Activated T-helper 1 cell treated with anti-CD3 and anti-CD28 coated beads, Interleukin-12 subunit alpha, Interleukin-12 subunit beta, Interleukin-2, Interleukin-4 antibody, amounts not matched to agents 30 ng/mL and 10 ng/mL and 1 ng/mL, durations not matched to agents 14 hours and 24 hours and 36 hours (primary cell): ENCODE measurements around the gene MYO1H. TPM values are rescaled to one million over a fixed set of nuclear protein-coding genes. Genes with fewer than 3 reads are reported as not detected.

Experiments used
- DNase-seq: peaks from one replicate; pipeline ENCODE4 v3.0.0; 2021; ENCODE audit warnings: low spot score
- H3K27ac Mint-ChIP-seq: one replicate; pipeline ENCODE4 v1.8.0; 2021; ENCODE audit warnings: mild to moderate bottlenecking, mixed read lengths
- H3K27me3 Mint-ChIP-seq: one replicate; pipeline ENCODE4 v1.8.0; 2022; ENCODE audit warnings: mild to moderate bottlenecking, moderate library complexity, mixed read lengths; ENCODE audit not compliant: insufficient read depth
- H3K36me3 Mint-ChIP-seq: one replicate; pipeline ENCODE4 v1.8.0; 2021; ENCODE audit warnings: low read depth, mixed read lengths
- H3K4me1 Mint-ChIP-seq: one replicate; pipeline ENCODE4 v1.8.0; 2021; ENCODE audit warnings: low read depth, mixed read lengths
- H3K4me3 Mint-ChIP-seq: one replicate; pipeline ENCODE4 v1.8.0; 2021; ENCODE audit warnings: mild to moderate bottlenecking, moderate library complexity, mixed read lengths
- H3K9me3 Mint-ChIP-seq: one replicate; pipeline ENCODE4 v1.8.0; 2021; ENCODE audit warnings: mixed read lengths
- intact Hi-C: fragments of 100-400 bp; cut with micrococcal nuclease; formaldehyde crosslinking; loops from one replicate; pipeline ENCODE4 v1.15.1; 2024
- total RNA-seq: library from RNA; stranded (reverse); gene quantifications from 2 replicates; pipeline ENCODE4 v1.2.3, GENCODE V29; 2022

MYO1H gene, protein sequence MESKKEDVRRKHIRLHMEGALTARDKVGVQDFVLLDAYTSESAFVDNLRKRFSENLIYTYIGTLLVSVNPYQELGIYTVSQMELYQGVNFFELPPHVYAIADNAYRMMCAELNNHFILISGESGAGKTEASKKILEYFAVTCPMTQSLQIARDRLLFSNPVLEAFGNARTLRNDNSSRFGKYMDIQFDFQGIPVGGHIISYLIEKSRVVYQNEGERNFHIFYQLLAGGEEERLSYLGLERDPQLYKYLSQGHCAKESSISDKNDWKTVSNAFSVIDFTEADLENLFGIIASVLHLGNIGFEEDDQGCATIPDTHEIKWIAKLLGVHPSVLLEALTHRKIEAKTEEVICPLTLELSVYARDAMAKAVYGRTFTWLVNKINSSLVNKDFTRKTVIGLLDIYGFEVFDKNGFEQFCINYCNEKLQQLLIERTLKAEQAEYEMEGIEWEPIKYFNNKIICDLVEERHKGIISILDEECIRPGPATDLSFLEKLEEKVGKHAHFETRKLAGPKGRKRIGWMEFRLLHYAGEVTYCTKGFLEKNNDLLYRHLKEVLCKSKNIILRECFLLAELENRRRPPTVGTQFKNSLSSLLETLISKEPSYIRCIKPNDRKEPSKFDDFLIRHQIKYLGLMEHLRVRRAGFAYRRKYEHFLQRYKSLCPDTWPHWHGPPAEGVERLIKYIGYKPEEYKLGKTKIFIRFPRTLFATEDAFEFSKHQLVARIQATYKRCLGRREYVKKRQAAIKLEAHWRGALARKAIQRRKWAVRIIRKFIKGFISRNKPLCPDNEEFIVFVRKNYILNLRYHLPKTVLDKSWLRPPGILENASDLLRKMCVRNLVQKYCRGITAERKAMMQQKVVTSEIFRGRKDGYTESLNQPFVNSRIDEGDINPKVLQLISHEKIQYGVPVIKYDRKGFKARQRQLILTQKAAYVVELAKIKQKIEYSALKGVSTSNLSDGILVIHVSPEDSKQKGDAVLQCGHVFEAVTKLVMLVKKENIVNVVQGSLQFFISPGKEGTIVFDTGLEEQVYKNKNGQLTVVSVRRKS
- not detected in 2 replicates for total RNA-seq

DNA sequence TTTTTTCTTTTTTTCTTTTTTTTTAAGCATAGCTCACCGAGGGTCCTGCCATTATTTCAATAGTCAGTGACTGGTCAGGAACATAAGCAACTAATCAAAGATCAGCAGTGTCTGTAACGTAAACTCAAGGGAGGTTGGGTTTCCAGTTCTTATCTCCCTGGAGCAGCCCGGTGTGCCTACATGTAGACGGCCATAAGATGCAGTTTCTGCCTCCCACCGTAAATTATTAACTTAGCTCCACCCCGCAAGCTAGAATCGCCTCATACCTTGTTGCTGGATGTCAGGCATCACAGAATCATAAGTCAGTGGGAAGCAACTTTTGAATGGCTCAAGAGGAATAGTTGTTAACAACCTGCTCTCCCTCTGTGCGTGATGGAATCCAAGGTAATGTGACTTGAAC is at the start of gene MYO1H:
MYO1H (plus strand) TSS at position 312 of the 400 bp plus-strand sequence; CDS start at position 373, 61 bp downstream.
- H3K36me3 Mint-ChIP-seq = no peaks in the 10 kb centered on the region

DNA sequence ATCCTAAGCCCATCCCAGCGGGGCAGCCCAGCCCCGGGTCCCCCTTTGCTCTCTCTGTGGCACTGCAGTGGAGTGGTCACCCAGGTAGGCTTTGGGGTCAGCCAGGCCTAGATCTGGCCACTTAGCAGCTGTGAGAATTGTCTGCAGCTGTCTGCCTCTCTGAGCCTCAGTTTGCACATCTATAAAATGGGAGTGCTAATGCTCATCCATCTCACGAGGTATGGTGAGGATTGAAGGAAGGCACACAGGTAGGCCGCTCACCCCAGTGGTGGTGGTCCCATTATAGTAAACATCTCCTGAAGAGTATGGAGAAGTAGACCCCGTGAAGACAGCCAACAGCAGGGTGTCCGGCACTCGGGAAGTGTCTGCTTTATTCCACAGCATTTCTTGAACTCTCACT is 47.9 kb upstream of the MYO1H start:
- H3K36me3 Mint-ChIP-seq = no peaks in the 10 kb centered on the region
- intact Hi-C loops = no loop called here

More for the DNA sequence above, at the start of gene MYO1H:
- Mint-ChIP-seq H3K4me1 (no peaks in the 10 kb centered on the region), H3K9me3 (no peaks in the 10 kb centered on the region), H3K27me3 (peaks cover 22% of the 10 kb centered on the region), H3K27ac (no peak within 1 kb of the TSS), H3K4me3 (no peak within 1 kb of the TSS)
- intact Hi-C loops = no loop called here
- no peak for DNase-seq

DNA sequence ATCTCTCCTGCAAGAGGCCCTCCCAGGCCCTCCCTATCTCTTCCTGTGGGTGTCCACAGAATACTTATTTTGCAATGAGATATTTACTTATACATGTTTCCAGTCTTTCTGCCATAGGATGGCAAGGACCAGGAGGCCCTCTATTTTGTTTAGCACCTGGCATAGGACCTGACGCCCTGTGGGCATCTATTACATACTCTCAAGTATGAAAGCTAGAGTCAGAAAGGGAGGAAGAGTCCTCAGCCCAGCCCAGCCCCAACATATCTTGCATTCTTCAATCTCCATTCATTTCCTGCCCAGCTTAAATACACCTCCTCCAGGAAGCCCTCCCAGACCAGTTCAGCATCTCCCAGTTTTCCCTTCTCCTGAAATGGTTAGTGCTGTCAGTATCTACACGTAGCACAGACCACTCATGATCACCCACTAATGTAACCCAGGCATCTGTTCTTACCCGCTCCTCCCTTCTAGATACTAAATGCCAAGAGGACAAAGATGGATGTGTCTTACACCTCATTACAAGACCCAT is 46.0 kb upstream of the MYO1H start:
- Mint-ChIP-seq H3K27me3 (peaks cover 27% of the 10 kb centered on the region), H3K36me3 (no peaks in the 10 kb centered on the region), H3K4me1 (no peaks in the 10 kb centered on the region)

More for the DNA sequence above, 47.9 kb upstream of the MYO1H start:
- no peak overlapping the region for H3K27ac Mint-ChIP-seq
- peaks cover 16% of the 10 kb centered on the region for H3K27me3 Mint-ChIP-seq
- H3K4me1 Mint-ChIP-seq = no peaks in the 10 kb centered on the region
- DNase-seq = no peak
- no peaks in the 10 kb centered on the region for H3K9me3 Mint-ChIP-seq
- H3K4me3 Mint-ChIP-seq = no peak overlapping the region

DNA sequence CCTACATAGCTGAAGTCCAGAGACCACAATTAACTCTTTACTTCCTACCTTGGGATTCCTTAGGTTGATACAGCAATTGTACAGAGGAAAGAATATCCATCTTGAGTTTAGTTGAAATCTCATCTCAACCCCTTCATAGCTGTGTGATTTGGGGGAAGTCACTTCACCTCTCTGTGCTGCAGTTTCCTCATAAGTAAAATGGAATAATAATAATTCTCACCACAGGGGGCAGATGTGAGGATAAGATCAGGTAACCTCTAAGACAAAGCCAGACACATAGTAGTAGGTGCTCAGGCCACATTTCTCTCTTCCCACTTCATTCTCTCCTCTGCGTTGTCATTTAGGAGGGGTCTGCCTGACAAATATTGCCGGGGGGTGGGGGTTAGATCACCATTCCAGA is 45.3 kb upstream of the MYO1H start:
- no peaks in the 10 kb centered on the region for H3K36me3 Mint-ChIP-seq
- intact Hi-C loops = no loop called here

More for the DNA sequence above, 46.0 kb upstream of the MYO1H start:
- Mint-ChIP-seq H3K27ac (no peak overlapping the region), H3K4me3 (no peak overlapping the region), H3K9me3 (no peaks in the 10 kb centered on the region)
- intact Hi-C loops = no loop called here
- no peak for DNase-seq

DNA sequence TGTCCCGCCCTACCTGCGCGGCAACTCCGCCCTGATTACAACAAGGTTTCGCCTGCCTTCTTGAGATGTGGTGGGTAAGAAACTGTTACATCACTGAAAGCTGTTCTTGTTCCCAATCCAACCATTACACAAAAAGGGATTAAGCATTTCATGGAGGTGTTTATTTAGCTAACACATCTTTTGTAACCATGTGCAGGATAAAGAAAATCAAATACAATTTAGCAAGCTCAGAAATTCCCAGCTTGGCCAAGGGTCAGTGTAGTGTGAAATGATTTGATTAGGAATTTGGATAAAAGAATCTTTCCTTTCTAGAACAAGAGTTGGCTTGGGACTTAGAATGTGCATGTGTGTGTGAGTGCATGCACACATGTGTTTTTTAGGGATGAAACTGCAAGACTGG is 44.9 kb upstream of the MYO1H start:
- peaks cover 33% of the 10 kb centered on the region for H3K27me3 Mint-ChIP-seq
- intact Hi-C loops = no loop called here
- no peaks in the 10 kb centered on the region for H3K9me3 Mint-ChIP-seq
- no peak for DNase-seq
- H3K4me1 Mint-ChIP-seq = no peaks in the 10 kb centered on the region
- H3K36me3 Mint-ChIP-seq = no peaks in the 10 kb centered on the region
- no peak overlapping the region for H3K4me3 Mint-ChIP-seq
- H3K27ac Mint-ChIP-seq = no peak overlapping the region

More for the DNA sequence above, 45.3 kb upstream of the MYO1H start:
- no peaks in the 10 kb centered on the region for H3K9me3 Mint-ChIP-seq
- peaks cover 29% of the 10 kb centered on the region for H3K27me3 Mint-ChIP-seq
- no peak for DNase-seq
- no peak overlapping the region for H3K27ac Mint-ChIP-seq
- H3K4me3 Mint-ChIP-seq = no peak overlapping the region
- H3K4me1 Mint-ChIP-seq = no peaks in the 10 kb centered on the region

DNA sequence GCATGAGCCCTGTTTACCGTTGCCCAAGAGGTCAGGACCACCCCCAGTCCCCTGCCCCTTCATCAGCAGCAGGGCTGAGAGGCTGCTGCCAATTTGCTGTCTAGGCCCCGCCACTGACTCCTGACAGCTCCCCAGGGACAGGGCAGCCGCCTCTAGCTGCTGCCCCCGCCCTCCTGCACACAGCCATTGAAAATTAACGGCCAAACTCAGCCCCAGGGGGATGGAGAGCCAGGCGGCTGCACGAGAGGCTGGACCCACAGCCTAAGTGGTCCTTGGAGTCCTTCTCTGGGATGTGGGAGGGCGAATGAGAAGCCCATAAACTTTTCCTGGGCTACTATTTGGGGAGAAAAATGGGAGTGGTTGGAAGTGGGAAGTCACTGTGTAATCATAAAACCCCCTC is 43.2 kb upstream of the MYO1H start:
- H3K36me3 Mint-ChIP-seq = no peaks in the 10 kb centered on the region
- DNase-seq = no peak
- no peak overlapping the region for H3K27ac Mint-ChIP-seq
- H3K4me3 Mint-ChIP-seq = no peak overlapping the region
- peaks cover 45% of the 10 kb centered on the region for H3K27me3 Mint-ChIP-seq
- intact Hi-C loops = no loop called here
- no peaks in the 10 kb centered on the region for H3K9me3 Mint-ChIP-seq
- H3K4me1 Mint-ChIP-seq = no peaks in the 10 kb centered on the region

DNA sequence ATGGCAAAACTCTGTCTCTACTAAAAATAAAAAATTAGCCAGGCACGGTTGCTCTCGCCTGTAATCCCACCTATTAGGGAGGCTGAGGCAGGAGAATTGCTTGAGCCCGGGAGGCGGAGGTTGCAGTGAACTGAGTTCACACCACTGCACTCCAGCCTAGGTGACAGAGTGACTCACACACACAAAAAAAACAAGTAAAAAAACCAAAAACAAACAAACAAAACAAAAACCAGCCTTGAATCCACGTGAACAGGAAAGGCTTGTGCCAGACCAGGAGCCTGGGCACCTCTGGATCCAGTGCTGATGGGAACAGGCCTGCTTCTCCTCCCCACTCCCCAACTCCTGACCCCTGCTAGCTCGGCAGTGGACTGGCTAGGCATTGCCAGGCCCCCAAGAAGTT is 42.2 kb upstream of the MYO1H start:
- Mint-ChIP-seq H3K27ac (no peak overlapping the region), H3K27me3 (peaks cover 50% of the 10 kb centered on the region)

DNA sequence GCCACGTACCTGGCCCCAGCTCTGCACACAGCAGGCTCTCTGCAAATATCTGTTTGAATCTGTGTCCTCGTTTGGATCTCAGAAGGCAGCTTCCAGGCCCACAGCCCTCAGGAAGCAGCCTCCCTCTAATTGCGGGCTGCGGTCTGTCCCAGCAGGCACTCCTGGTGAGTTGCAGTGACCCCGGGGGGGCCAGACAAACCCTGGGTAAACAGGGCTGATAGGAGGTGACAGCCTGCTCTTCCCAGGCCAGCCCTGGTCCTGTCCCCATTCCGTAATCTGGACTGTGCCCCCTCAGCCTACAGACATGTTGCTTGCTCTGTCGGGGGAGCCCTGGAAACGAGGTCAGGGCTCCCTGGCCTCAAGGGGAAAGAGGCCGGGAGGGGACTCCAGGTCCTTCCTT is 40.6 kb upstream of the MYO1H start:
- Mint-ChIP-seq H3K27ac (no peak overlapping the region), H3K9me3 (no peaks in the 10 kb centered on the region), H3K36me3 (no peaks in the 10 kb centered on the region), H3K4me3 (no peak overlapping the region), H3K27me3 (peaks cover 61% of the 10 kb centered on the region), H3K4me1 (peaks cover 8% of the 10 kb centered on the region)
- DNase-seq = no peak
- intact Hi-C loops = no loop called here

More for the DNA sequence above, 42.2 kb upstream of the MYO1H start:
- intact Hi-C loops = no loop called here
- Mint-ChIP-seq H3K4me1 (peaks cover 4% of the 10 kb centered on the region), H3K4me3 (no peak overlapping the region), H3K36me3 (no peaks in the 10 kb centered on the region), H3K9me3 (no peaks in the 10 kb centered on the region)
- DNase-seq = no peak

DNA sequence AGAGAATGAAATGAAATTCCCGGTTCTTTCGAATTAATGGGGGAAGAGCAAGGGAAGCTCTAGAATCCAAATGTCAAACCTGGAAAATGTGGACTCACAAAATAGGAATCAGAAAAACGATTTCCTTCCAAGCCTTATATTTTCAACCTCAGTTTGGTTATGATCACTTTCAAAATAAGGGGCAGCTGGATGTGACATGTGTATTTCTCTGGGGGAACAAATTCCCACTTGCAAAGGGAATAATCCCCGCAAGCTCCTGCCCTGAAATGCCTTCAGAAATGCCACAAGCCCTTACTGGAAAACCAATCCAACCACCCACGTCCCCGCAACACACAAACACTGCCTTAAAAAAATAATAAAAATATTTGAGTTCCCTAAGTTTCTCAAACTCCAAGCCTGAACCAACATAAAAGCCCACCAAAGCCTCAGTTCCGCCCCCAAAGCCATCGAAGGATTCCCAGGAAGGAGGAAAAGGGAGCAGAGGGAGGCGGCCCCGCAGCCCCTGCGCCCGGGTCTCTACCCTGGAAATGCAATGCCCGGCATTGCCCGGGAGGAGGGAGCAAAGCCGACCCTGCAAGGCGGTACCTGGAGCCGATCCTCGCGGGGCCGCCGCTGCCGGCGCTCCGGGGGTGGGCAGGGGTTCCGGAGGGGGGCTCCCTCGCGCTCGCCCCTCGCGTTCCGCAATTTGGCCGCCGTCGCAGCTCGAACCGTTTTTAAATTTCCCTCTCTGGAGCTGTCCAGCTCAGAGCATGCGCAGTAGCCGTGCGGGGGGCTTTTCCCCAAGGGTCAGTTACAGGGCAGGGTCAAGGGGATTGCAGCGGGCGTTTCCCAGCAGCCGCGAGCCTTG is 38.9 kb upstream of the MYO1H start, which contains the start of gene FOXN4:
FOXN4 (minus strand) TSS at position 751 of the 847 bp plus-strand sequence. CDS start 963 bp downstream, outside the sequence.
- Mint-ChIP-seq H3K9me3 (no peaks in the 10 kb centered on the region), H3K36me3 (no peaks in the 10 kb centered on the region), H3K4me3 (peak within 1 kb of the TSS; percentile 74), H3K27ac (no peak within 1 kb of the TSS), H3K27me3 (peaks cover 67% of the 10 kb centered on the region), H3K4me1 (peaks cover 8% of the 10 kb centered on the region)
- intact Hi-C loops = no loop called here
- no peak for DNase-seq

DNA sequence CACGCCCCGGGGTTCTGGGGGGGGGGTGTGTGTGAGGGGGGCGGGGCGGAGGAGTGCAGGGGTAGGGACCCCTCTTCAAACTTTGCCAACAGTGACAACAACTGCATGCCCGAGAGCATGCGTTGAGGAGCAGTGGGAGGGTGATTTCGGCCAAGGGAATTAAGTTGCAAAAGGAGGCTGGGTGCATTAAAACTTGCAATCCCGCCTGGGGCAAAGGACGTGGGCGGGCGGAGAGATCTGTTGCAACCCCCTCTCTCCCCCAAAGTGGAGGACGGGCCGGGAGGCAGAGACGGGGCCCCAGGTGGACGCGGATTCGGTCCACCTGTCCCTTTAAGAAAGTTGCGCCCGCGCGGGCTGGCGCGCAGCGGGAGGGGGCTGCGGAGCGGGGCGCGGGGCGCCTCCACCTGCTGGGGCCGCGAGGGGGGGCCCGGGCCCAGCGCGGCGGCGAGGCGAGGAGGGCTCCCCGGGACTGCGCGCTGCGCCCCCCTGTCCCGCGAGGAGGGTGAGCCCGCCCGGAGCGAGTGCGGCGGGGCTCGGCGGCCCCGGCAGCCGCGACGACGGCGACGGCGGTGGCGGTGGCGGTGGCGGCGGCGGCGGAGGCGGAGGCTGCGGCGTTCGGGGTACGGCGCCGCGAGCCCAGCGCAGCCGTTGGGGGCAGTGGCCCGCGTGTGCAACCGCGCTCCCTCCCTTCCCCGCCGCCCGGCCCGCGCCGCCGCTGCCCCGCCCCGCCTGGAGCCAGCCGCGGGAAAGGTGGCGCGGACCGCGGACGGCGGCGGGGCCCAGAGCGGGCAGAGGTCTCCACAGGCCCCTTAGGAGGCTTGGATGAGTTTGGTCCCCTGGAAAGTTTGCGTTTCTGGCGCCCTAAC is 38.1 kb upstream of the MYO1H start:
- H3K27ac Mint-ChIP-seq = no peak overlapping the region
- intact Hi-C loops = no loop called here
- no peaks in the 10 kb centered on the region for H3K9me3 Mint-ChIP-seq
- no peaks in the 10 kb centered on the region for H3K36me3 Mint-ChIP-seq
- no peak for DNase-seq
- peak overlapping the region; percentile 74 for H3K4me3 Mint-ChIP-seq
- H3K27me3 Mint-ChIP-seq = peaks cover 68% of the 10 kb centered on the region
- peaks cover 8% of the 10 kb centered on the region for H3K4me1 Mint-ChIP-seq

DNA sequence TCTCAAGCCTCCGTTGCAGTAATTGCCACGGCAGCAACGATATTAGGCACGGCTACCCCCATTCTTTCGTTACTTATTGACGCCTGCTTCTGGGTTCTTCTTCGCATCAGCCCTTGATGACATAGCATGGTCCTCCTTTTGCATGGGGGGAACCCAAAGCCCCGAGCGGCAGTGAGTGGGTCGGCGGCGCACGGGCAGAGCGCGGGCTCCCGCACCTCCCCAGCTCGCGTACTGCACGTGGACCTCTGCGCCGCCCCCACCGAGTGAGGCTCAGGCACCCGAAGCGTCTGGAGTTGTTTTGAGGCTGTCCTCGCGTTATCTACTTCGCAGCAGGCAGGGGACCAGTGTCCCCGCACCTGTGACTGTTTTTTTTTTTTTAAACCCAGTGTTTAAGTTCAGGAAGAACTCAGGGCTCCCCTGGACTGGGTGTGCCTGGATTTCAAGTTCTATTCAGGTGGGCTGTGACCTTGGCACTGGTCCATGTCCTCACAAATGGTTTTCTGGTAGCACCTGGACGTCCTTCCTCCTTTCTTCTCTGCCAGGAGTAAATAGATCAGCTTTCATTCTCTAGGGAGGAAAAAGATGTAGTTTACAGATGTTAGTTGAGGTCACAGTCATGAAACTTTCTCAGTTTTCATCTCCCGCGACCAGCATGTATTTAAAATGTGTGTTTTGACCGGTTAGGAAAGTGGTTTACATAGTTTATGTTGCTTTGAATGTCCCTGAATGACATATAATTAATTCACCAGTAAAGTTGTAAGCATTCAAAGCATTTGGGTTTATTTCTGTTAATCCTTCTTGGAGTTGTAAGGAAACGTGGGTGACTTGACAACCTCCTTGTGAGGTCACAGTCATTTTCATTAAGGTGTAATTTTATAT is 37.2 kb upstream of the MYO1H start:
- peaks cover 8% of the 10 kb centered on the region for H3K4me1 Mint-ChIP-seq
- H3K4me3 Mint-ChIP-seq = peak overlapping the region; percentile 66
- no peaks in the 10 kb centered on the region for H3K9me3 Mint-ChIP-seq
- no peaks in the 10 kb centered on the region for H3K36me3 Mint-ChIP-seq
- peaks cover 69% of the 10 kb centered on the region for H3K27me3 Mint-ChIP-seq
- no peak overlapping the region for H3K27ac Mint-ChIP-seq
- no peak for DNase-seq
- intact Hi-C loops = no loop called here
